ENCODE data around the gene SLC6A18.

SLC6A18 gene

DNA sequence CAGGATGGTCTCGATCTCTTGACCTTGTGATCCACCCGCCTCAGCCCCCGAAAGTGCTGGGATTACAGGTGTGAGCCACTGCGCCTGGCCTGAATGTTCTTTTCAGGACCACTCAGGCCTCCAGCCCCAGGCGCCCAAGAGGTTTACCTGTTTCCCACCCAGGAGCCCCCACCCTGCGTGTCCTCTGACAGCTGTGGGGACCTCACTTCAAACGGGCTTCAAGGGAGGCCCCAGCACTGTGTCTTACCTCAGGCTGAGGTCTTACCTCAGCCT is 42.9 kb upstream of the SLC6A18 start:
- TF ChIP-seq SIN3A (IDR thresholded peaks at IDR 0.05; ENCODE audit: borderline replicate concordance, insufficient read depth, low read length): no peak
- TF ChIP-seq TAF1 (IDR thresholded peaks at IDR 0.05; ENCODE audit: borderline replicate concordance, insufficient read depth, low read length): no peak
- TF ChIP-seq, protein P1, sequence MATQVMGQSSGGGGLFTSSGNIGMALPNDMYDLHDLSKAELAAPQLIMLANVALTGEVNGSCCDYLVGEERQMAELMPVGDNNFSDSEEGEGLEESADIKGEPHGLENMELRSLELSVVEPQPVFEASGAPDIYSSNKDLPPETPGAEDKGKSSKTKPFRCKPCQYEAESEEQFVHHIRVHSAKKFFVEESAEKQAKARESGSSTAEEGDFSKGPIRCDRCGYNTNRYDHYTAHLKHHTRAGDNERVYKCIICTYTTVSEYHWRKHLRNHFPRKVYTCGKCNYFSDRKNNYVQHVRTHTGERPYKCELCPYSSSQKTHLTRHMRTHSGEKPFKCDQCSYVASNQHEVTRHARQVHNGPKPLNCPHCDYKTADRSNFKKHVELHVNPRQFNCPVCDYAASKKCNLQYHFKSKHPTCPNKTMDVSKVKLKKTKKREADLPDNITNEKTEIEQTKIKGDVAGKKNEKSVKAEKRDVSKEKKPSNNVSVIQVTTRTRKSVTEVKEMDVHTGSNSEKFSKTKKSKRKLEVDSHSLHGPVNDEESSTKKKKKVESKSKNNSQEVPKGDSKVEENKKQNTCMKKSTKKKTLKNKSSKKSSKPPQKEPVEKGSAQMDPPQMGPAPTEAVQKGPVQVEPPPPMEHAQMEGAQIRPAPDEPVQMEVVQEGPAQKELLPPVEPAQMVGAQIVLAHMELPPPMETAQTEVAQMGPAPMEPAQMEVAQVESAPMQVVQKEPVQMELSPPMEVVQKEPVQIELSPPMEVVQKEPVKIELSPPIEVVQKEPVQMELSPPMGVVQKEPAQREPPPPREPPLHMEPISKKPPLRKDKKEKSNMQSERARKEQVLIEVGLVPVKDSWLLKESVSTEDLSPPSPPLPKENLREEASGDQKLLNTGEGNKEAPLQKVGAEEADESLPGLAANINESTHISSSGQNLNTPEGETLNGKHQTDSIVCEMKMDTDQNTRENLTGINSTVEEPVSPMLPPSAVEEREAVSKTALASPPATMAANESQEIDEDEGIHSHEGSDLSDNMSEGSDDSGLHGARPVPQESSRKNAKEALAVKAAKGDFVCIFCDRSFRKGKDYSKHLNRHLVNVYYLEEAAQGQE (IDR thresholded peaks at IDR 0.05; ENCODE audit: insufficient read depth in 1 of 2, low read depth in 2 of 2, low read length in 2 of 2): no peak
- TF ChIP-seq FOXP2 (optimal IDR thresholded peaks at IDR 0.05; ENCODE audit: borderline replicate concordance, extremely low read depth, extremely low read length, insufficient read depth): no peak
- TF ChIP-seq POLR2AphosphoS5 (IDR thresholded peaks at IDR 0.05; ENCODE audit: low read depth, low read length): no peak

DNA sequence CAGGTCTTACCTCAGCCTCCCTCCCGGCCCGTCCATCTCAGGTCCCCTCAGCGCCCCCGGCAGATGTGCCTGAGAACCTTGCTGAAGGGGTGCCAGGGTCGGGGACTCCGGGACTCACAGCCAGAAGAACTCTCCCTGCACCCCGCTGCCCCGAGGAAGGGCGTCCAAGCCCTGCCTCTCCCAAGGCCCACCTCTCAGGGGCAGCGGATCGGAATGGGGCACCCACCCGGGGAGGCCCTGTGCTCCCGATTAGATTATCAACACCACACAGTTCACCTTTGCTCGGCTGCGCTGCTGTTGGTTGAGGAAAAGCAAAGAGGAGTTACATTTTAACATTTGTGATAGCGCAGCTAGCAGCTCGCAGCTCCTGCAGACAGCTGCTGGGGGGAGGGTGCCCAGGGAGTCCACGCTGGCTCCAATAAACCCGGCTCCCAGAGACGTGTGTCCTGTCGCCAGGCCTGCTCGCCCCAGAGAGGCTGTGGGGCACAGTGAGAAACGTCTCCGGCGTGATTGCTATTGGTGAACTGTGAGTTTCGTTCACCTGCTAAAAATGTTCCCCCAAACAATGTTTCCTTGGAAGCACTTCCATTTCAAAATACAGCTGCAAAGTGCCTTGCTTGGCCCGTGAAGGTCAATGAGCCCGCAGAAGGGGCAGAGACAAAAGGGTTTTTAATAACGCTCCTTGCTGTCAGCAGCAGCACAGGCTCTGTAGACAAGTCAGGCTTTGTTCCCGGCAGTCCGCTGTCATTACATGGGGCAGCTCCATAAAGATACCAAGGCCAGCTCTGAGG is 42.4 kb upstream of the SLC6A18 start:
- TF ChIP-seq, protein P1 (IDR thresholded peaks at IDR 0.05; ENCODE audit: insufficient read depth in 1 of 2, low read depth in 2 of 2, low read length in 2 of 2): no peak
- TF ChIP-seq POLR2AphosphoS5 (IDR thresholded peaks at IDR 0.05; ENCODE audit: low read depth, low read length): no peak
- no peak for TF ChIP-seq SIN3A (IDR thresholded peaks at IDR 0.05; ENCODE audit: borderline replicate concordance, insufficient read depth, low read length)
- no peak for TF ChIP-seq FOXP2 (optimal IDR thresholded peaks at IDR 0.05; ENCODE audit: borderline replicate concordance, extremely low read depth, extremely low read length, insufficient read depth)
- TF ChIP-seq TAF1 (IDR thresholded peaks at IDR 0.05; ENCODE audit: borderline replicate concordance, insufficient read depth, low read length): no peak

DNA sequence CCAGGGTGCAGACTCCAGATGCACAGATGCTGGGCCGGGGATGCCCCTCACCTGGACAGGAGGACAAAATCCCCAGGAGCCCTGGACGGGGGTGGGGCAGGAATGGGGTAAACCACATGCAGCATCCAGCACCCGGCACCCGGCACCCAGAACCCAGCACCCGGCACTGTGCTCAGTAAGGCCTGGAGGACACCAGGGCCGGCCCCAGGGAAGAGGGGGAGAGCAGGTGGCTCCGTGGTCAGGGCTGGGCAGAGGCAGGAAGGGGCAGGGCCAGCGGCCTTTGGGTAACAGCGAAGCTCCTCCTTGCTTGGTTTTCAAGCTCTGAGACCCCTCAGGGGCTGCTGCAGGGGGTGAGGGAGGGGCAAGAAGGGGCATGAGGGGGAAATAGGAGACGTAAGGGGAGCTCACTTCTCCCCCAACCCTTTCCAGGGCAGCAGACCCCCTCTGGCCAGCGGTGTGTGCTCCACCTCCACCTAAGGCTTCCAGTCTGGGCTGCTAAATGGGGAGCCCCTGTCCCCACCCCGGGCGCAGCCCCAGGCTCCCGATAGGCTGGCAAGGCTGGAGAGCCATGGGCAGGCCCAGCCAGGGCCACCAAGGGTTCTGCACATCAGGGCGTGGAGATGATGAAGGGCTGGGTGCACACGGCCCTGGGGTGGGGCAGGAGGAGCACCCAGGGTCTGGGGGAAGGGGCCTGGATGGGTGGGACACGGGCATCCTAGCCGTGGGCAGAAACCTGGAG is 41.6 kb upstream of the SLC6A18 start:
- TF ChIP-seq, protein P1 (IDR thresholded peaks at IDR 0.05; ENCODE audit: insufficient read depth in 1 of 2, low read depth in 2 of 2, low read length in 2 of 2): no peak
- no peak for TF ChIP-seq TAF1 (IDR thresholded peaks at IDR 0.05; ENCODE audit: borderline replicate concordance, insufficient read depth, low read length)
- TF ChIP-seq FOXP2 (optimal IDR thresholded peaks at IDR 0.05; ENCODE audit: borderline replicate concordance, extremely low read depth, extremely low read length, insufficient read depth): no peak
- no peak for TF ChIP-seq SIN3A (IDR thresholded peaks at IDR 0.05; ENCODE audit: borderline replicate concordance, insufficient read depth, low read length)

DNA sequence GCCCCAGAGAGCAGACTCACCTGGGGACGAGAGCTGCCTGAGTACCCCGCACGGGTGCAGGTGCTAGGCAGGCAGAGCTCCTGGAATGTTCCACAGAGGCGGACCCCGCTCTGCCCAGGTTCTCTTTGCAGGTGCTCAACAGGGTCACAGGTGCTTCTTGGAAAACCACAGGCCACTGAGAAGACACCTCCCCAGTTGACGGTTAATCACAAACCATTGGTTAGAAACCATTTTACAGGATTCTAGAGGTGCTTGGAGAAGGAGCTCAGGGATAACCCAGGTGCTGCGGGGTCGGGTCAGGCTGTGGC is 41.1 kb upstream of the SLC6A18 start:
- TF ChIP-seq SIN3A (IDR thresholded peaks at IDR 0.05; ENCODE audit: borderline replicate concordance, insufficient read depth, low read length): no peak
- TF ChIP-seq POLR2AphosphoS5 (IDR thresholded peaks at IDR 0.05; ENCODE audit: low read depth, low read length): no peak
- TF ChIP-seq TAF1 (IDR thresholded peaks at IDR 0.05; ENCODE audit: borderline replicate concordance, insufficient read depth, low read length): no peak
- TF ChIP-seq, protein P1 (IDR thresholded peaks at IDR 0.05; ENCODE audit: insufficient read depth in 1 of 2, low read depth in 2 of 2, low read length in 2 of 2): no peak
- no peak for TF ChIP-seq FOXP2 (optimal IDR thresholded peaks at IDR 0.05; ENCODE audit: borderline replicate concordance, extremely low read depth, extremely low read length, insufficient read depth)

All from PFSK-1 (cell line).